H1 (cell line): Measurements from ENCODE around the gene PAK1IP1.

Source experiments
- POLR2A ChIP-seq, 2 experiments: IDR thresholded peaks; 1 replicate in 1 of 2; 2 replicates in 1 of 2; pipeline ENCODE4 v1.6.1; 2011; ENCODE audit warnings: low read depth in 2 of 2, low read length in 2 of 2, mild to moderate bottlenecking in 2 of 2; ENCODE audit errors: control extremely low read depth in 1 of 2
- YY1 ChIP-seq: IDR thresholded peaks from 2 replicates; pipeline ENCODE4 v1.6.1; 2011; ENCODE audit warnings: low read depth, mild to moderate bottlenecking, low read length
- TF ChIP-seq, protein P1 (sequence below), 3 experiments: IDR thresholded peaks; 1 replicate in 2 of 3; 2 replicates in 1 of 3; pipeline versions ENCODE4 v1.5.1 to v1.6.1; 2011; ENCODE audit warnings: low read length in 3 of 3, mild to moderate bottlenecking in 3 of 3, inconsistent platforms in 2 of 3, low read depth in 1 of 3, moderate library complexity in 1 of 3; ENCODE audit not compliant: insufficient read depth in 1 of 3; ENCODE audit errors: control extremely low read depth in 1 of 3

DNA sequence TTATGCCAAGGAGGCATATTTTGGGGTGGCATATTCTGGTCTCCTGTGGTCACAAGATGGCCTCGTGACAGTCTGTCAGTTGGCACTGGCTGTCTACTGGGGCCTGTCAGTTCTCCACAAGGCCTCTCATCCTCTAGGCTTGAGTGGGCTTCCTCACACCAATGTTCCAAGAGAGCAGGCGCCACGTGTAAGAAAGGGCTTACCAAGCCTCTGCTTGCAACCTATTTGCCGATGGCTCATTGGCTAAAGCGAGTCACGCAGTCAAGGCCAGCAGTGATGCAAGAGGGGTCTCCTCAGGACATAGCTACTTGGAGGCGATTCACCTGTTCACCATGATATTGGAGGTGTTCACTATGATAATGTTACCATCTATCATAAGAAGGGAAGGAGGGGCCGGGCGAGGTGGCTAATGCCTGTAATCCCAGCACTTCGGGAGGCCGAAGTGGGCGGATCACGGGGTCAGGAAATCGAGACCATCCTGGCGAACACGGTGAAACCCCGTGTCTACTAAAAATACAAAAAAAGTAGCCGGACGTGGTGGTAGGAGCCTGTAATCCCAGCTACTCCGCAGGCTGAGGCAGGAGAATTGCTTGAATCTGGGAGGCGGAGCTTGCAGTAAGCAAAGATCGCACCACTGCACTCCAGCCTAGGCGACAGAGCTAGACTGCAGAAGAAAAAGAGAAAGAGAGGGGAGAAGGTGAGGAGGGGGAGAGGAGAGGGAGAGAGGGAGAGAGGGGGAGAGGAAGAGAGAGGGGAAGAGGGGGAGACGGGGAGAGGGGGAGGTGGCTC lies 35.7 kb upstream of the PAK1IP1 start:
- TF ChIP-seq, protein P1, sequence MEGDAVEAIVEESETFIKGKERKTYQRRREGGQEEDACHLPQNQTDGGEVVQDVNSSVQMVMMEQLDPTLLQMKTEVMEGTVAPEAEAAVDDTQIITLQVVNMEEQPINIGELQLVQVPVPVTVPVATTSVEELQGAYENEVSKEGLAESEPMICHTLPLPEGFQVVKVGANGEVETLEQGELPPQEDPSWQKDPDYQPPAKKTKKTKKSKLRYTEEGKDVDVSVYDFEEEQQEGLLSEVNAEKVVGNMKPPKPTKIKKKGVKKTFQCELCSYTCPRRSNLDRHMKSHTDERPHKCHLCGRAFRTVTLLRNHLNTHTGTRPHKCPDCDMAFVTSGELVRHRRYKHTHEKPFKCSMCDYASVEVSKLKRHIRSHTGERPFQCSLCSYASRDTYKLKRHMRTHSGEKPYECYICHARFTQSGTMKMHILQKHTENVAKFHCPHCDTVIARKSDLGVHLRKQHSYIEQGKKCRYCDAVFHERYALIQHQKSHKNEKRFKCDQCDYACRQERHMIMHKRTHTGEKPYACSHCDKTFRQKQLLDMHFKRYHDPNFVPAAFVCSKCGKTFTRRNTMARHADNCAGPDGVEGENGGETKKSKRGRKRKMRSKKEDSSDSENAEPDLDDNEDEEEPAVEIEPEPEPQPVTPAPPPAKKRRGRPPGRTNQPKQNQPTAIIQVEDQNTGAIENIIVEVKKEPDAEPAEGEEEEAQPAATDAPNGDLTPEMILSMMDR (IDR thresholded peaks at IDR 0.05; ENCODE audit: control extremely low read depth in 1 of 3, insufficient read depth in 1 of 3, low read depth in 1 of 3, low read length in 3 of 3): no peak
- TF ChIP-seq POLR2A (IDR thresholded peaks at IDR 0.05; ENCODE audit: control extremely low read depth in 1 of 2, low read depth in 2 of 2, low read length in 2 of 2) (no peak), YY1 (no peak)
